ENCODE measurements around the gene TREM2.

DNA sequence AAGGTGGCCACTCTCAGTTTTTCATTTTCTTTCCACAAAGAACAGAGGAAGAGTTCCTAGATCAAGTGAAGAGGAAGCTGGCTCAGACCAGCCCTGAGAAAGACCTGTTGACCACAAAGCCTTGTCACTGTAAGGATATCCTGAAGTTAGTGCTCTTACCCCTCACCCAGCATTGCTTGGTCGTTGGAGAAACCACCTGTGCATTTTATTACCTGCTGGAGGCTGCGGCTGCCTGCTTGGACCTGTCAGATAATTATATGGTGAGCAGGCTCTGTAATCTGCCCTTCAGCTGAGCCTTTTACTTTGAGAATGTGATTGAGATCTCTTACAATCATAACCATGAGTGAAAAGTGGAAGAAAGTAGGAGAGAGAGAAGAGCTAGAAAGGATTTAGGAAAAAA is 30.7 kb downstream of the TREM2 start:
- TF ChIP-seq EZH2phosphoT487 (IDR thresholded peaks at IDR 0.05; ENCODE audit: borderline replicate concordance, low read length): no peak
- TF ChIP-seq EZH2 (IDR thresholded peaks at IDR 0.05; ENCODE audit: low read length, unreplicated experiment): no peak
- TF ChIP-seq, protein P1, sequence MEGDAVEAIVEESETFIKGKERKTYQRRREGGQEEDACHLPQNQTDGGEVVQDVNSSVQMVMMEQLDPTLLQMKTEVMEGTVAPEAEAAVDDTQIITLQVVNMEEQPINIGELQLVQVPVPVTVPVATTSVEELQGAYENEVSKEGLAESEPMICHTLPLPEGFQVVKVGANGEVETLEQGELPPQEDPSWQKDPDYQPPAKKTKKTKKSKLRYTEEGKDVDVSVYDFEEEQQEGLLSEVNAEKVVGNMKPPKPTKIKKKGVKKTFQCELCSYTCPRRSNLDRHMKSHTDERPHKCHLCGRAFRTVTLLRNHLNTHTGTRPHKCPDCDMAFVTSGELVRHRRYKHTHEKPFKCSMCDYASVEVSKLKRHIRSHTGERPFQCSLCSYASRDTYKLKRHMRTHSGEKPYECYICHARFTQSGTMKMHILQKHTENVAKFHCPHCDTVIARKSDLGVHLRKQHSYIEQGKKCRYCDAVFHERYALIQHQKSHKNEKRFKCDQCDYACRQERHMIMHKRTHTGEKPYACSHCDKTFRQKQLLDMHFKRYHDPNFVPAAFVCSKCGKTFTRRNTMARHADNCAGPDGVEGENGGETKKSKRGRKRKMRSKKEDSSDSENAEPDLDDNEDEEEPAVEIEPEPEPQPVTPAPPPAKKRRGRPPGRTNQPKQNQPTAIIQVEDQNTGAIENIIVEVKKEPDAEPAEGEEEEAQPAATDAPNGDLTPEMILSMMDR (conservative IDR thresholded peaks at IDR 0.05; ENCODE audit: low read depth, low read length): no peak

Data from PC-3 (cell line).